ENCODE data around the gene DPCD. TPM values are rescaled to one million over a fixed set of nuclear protein-coding genes. Genes with fewer than 3 reads are reported as not detected.

The DPCD gene
- total and polyA plus RNA-seq, 2 of the 8 experiments (the other 6 are each of a cell fraction or from before 2014, with no cell fraction given): 21.2 to 31.4 TPM

- no peak for TF ChIP-seq USF2 (IDR thresholded peaks at IDR 0.05; ENCODE audit: low read length)
Observed at GRCh38 chr10:101645659-101646058, 57.5 kb downstream of the DPCD start (continued).

All from H1 (cell line).